ENCODE data around the gene RNF6.

- TF ChIP-seq CTCF (conservative IDR thresholded peaks at IDR 0.05 in 1 of 2, IDR thresholded peaks at IDR 0.05 in 1 of 2; ENCODE audit: low read depth in 1 of 2, low read length in 2 of 2) (no peak), EZH2 (IDR thresholded peaks at IDR 0.05; ENCODE audit: low read length, missing control alignments) (no peak)
These were observed 33.0 kb upstream of the RNF6 start for GRCh38 chr13:26255115-26255514.

Measured in fibroblast of lung (primary cell).